ENCODE data around the gene TTC6.

TTC6 gene

DNA sequence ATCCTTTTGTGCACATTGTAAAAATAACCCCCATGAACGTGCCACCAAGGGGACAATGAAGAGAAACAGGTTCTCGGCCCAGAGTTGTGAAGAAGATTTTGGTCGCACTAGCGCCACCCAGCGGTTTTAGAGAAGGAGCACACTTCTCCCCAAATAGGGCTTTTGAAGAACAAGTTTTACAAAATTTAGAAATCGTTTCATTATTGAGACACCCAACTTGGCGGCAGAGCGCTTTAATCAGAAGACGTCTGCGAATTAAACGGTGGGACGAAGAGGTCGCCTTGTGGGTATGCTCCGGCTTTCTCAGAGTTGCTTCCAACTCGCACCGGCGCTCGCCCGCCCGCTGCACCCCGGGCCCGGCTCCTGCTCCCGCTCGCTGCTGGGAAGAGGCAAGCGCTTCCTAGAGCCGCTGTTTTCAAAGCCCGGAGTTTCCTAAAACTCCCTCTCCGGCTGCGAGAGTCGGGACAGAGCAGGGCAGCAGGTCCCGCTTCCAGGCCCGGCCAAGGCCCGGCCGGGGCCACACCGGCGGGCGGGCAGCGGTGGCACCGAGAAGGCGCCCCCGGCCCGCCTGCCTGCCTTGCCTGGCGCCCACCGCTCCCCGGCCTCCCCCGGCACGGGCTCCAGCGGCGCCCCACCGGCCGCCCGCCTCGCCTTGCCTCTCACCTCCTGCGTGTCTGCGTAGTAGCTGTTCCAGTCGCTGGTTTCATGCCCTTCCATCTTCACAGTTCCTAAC, 1.0 kb upstream of the TTC6 start:
- H3K4me1 ChIP-seq (ENCODE audit: control insufficient read depth, insufficient read depth, low read length): peaks cover 13% of the 10 kb centered on the region
- peak overlapping the region; percentile 97 for H3K4me2 ChIP-seq (ENCODE audit: low read length)
- peak overlapping the region; percentile 71 for H3K4me3 ChIP-seq (ENCODE audit: low read length)
- H3K9ac ChIP-seq (ENCODE audit: low read depth, low read length): peak overlapping the region; percentile 11
- peaks cover 87% of the 10 kb centered on the region for H3K27me3 ChIP-seq (ENCODE audit: control insufficient read depth, insufficient read depth, low read length)
- no peaks in the 10 kb centered on the region for H3K36me3 ChIP-seq (ENCODE audit: insufficient read depth, low read length)
- peaks cover 2% of the 10 kb centered on the region for H3K9me3 ChIP-seq (replicated peaks; ENCODE audit: low read length)

DNA sequence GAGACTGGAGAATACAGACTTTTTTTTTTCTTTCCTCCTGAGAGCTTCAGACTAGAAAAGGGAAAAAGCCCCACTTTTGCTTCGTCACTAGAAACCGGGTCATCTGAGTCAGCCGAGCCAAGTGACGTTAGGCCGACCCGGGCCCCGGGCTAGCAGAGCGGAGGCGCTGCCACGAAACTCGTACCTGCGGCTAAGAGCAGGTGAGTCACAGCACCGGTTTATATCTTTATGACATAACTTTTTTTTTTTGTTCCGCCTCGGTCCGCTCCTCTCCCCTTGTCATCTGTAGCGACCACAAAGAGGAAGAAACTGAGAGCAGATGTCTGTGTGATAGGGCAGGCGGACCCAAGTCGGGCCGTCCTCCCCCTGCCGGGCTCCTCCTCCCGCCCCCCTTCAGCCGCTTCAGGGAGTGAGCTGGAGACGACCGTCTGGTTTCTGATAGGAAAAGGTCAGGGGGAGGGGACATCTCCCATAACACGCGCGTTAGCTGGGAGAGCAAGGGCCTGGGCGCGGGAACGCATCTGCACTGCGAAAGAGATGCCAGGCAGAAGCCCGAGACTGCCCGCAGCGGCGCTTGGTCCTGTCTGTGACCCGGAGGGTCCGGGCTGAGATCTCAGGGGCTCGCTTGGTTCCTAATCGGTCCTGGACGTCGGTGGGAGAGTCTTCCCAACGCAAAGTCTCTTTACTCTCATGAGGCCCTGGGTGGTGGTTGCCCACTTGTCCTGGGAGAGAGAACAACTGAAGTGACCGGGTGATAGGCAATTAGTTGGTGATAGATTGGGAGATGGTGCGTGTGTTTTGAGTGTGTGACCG, 586 bp downstream of the TTC6 start:
- Histone ChIP-seq H3K4me2 (ENCODE audit: low read length) (peak overlapping the region; percentile 97), H3K4me3 (ENCODE audit: low read length) (peak overlapping the region; percentile 71), H3K27me3 (ENCODE audit: control insufficient read depth, insufficient read depth, low read length) (peaks cover 87% of the 10 kb centered on the region), H3K4me1 (ENCODE audit: control insufficient read depth, insufficient read depth, low read length) (peaks cover 13% of the 10 kb centered on the region), H3K36me3 (ENCODE audit: insufficient read depth, low read length) (no peaks in the 10 kb centered on the region), H3K9ac (ENCODE audit: low read depth, low read length) (no peak overlapping the region), H3K9me3 (replicated peaks; ENCODE audit: low read length) (peaks cover 2% of the 10 kb centered on the region)

DNA sequence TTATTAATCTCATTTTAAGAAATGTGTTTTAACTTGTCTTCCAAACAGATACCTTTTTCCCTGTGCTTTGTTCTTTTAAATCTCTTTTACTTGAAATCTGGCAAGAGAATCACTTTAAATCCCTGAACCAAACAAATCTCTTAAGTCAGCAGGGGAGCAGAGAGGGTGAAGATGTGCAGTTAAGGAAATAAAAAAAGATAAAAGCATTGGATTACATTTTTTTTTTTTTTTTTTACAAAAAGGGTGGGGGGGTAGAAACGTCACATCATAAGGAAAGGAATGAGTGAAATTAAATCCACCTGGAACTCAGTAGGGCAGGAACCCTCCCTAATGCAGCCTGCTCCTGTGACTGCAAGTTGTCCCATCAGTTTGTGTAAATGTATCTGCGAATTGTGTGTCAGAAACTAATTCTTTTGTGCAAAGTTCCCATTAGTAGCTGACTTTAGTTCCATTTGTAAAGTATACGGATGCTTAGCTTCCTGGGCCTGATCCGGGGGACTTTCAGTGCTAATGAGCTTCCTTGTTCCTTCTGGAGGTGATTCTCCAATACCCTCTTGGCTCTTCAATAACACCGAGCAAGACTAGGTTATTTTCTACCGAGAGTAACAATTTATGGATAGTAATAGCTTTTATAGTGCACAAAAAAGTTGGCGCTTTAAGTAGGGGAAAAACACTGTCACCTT, 1.5 kb downstream of the TTC6 start:
- Histone ChIP-seq H3K4me3 (ENCODE audit: low read length) (no peak overlapping the region), H3K36me3 (ENCODE audit: insufficient read depth, low read length) (no peaks in the 10 kb centered on the region), H3K27me3 (ENCODE audit: control insufficient read depth, insufficient read depth, low read length) (peaks cover 87% of the 10 kb centered on the region), H3K4me2 (ENCODE audit: low read length) (no peak overlapping the region), H3K4me1 (ENCODE audit: control insufficient read depth, insufficient read depth, low read length) (peaks cover 13% of the 10 kb centered on the region), H3K9me3 (replicated peaks; ENCODE audit: low read length) (peaks cover 2% of the 10 kb centered on the region), H3K9ac (ENCODE audit: low read depth, low read length) (no peak overlapping the region)

DNA sequence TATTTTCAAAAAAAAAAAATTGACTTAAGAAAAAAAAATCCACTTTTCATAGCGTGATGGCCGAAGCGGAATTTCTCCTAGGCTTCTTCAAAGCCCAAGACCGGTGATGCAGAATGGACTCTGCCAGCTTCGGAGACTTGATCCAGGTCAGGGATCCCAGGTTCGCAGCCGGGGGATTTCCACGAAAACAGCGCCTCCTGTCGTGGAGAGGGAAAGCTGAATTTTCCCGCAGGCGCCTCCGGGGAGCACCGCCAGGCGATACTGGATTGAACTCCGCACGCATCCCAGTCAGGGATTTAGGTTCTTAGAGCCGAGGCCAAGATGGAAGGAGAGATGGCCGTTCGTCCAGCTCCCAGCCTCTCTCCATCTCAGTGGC, 2.1 kb downstream of the TTC6 start:
- Histone ChIP-seq H3K27me3 (ENCODE audit: control insufficient read depth, insufficient read depth, low read length) (peaks cover 87% of the 10 kb centered on the region), H3K9ac (ENCODE audit: low read depth, low read length) (no peak overlapping the region), H3K4me1 (ENCODE audit: control insufficient read depth, insufficient read depth, low read length) (peaks cover 13% of the 10 kb centered on the region), H3K36me3 (ENCODE audit: insufficient read depth, low read length) (no peaks in the 10 kb centered on the region), H3K4me3 (ENCODE audit: low read length) (no peak overlapping the region), H3K9me3 (replicated peaks; ENCODE audit: low read length) (peaks cover 2% of the 10 kb centered on the region), H3K4me2 (ENCODE audit: low read length) (peak overlapping the region; percentile 60)

DNA sequence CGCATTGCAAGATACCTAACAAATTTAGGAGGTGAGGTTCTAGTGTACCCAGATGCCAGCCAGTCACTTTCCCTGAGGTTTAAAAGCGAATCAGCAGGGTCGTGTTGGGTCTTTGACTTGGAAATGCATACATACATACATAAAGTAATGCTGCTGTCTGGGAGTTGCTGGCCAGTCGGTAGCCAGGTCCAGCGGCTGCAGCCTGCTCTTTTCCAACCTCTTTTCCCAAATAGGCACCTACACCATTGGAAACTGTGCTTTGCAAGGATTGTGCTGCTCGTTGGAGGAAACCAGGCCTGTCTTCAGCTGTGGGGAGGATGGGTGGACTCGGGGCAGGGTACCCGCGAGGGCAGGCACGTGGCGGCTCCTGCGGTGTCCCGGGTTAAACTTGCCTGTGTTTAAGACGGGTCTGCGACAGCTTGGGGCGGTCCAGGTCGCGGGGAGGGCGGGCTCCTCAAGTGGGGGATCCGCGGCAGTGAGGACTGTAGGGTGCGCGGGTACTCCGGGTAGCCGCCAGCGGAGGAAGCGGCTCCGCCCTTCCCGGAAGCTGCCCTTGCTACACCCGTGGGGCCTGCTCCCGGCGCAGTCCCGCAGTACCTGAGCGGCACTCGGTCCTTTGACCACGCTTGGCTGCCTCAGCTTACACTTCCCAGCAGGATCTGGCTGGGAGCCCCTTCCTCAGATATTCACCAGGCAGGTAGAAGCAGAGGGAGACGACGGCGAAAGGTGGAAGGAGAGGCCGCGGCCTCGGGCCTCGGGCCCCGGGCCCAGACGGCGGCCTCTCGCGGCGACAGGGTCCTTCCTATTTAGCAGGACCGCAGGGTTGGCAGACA, 2.7 kb downstream of the TTC6 start:
- Histone ChIP-seq H3K36me3 (ENCODE audit: insufficient read depth, low read length) (no peaks in the 10 kb centered on the region), H3K27me3 (ENCODE audit: control insufficient read depth, insufficient read depth, low read length) (peaks cover 87% of the 10 kb centered on the region), H3K4me1 (ENCODE audit: control insufficient read depth, insufficient read depth, low read length) (peaks cover 13% of the 10 kb centered on the region), H3K9ac (ENCODE audit: low read depth, low read length) (no peak overlapping the region), H3K4me3 (ENCODE audit: low read length) (peak overlapping the region; percentile 41), H3K9me3 (replicated peaks; ENCODE audit: low read length) (peaks cover 2% of the 10 kb centered on the region), H3K4me2 (ENCODE audit: low read length) (peak overlapping the region; percentile 60)

DNA sequence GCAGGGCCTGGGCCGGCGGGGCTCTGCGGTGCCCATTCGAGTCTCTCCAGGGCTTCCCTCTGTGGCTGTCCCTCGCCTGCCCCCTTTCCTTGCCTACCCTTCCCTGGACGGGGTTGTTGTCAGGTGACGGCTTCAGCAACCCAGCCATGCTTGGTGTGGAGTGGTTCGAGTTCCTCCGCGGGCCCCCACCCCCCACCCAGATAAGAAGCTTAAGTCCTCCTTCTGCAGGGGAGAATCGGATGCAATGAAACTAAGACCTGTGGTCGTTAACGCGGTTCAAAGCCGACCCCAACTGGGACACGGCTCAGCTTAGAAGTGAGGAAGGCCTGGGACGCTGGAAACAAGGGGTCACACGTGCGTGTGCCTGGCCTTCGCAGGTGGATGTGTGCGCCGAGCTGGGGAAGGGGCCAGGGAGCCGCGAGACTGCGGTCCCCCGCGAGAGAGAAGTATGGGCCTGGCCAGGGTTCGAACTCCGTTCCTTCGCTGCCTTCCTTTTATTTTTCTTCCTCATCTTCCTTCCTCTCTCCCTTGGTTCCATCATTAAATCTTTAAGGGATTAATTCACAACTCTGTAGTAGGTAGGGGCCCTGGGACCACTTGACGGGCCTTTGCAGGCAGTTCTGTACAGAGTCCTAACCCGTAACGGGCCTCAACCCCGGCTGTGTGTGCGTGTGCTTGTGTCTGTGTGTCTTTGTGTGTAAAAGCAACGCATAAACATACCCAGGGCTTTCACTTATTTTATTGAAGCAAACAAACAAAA, 3.5 kb downstream of the TTC6 start:
- Histone ChIP-seq H3K9ac (ENCODE audit: low read depth, low read length) (no peak overlapping the region), H3K36me3 (ENCODE audit: insufficient read depth, low read length) (no peaks in the 10 kb centered on the region), H3K4me3 (ENCODE audit: low read length) (no peak overlapping the region), H3K4me2 (ENCODE audit: low read length) (peak overlapping the region; percentile 70), H3K27me3 (ENCODE audit: control insufficient read depth, insufficient read depth, low read length) (peaks cover 87% of the 10 kb centered on the region), H3K9me3 (replicated peaks; ENCODE audit: low read length) (peaks cover 2% of the 10 kb centered on the region), H3K4me1 (ENCODE audit: control insufficient read depth, insufficient read depth, low read length) (peaks cover 11% of the 10 kb centered on the region)

DNA sequence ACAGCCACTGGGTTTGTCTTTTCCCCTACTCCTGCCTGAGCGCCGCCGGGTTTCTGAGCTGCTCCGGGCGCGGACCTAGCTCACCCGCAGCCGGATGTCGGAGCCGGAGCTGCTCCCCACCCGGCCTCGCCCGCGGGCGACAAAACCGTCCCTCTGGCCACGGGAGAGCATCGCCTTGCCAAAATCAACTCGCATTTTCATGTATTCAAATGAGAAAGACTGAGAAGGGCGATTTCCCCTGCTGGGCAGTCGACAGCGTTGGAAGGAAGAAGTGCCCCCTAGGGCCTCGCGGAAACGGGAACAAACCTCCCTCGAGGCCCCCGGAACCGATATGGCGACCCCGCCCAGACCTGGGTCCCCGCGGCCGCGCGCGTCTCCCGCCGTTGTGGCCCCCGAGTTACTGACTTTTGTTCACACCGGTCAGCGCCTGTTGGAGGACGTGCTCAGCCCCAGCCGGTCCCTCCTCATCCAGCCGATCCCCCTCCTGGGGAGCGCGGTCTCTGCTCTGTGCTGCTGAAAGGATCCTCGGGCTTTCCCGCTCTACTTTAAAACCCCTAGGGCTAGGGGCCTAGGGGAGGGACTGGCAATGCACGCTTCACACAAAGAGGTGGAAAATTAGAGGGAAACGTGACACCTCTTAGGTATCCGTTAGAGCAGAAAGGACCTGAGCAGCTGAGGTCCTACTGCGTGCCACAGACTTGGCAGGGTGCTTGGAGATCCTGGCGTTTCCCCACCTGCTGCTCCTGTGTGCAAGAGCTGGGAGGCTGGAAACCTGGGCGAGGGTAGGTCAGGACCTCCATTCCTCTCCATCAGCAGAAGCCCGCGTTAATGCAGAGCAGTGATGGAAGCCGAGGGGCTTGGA, 4.3 kb downstream of the TTC6 start:
- peaks cover 10% of the 10 kb centered on the region for H3K4me1 ChIP-seq (ENCODE audit: control insufficient read depth, insufficient read depth, low read length)
- peaks cover 93% of the 10 kb centered on the region for H3K27me3 ChIP-seq (ENCODE audit: control insufficient read depth, insufficient read depth, low read length)
- peak overlapping the region; percentile 12 for H3K4me3 ChIP-seq (ENCODE audit: low read length)
- H3K36me3 ChIP-seq (ENCODE audit: insufficient read depth, low read length): no peaks in the 10 kb centered on the region
- peaks cover 2% of the 10 kb centered on the region for H3K9me3 ChIP-seq (replicated peaks; ENCODE audit: low read length)
- peak overlapping the region; percentile 70 for H3K4me2 ChIP-seq (ENCODE audit: low read length)
- H3K9ac ChIP-seq (ENCODE audit: low read depth, low read length): no peak overlapping the region

DNA sequence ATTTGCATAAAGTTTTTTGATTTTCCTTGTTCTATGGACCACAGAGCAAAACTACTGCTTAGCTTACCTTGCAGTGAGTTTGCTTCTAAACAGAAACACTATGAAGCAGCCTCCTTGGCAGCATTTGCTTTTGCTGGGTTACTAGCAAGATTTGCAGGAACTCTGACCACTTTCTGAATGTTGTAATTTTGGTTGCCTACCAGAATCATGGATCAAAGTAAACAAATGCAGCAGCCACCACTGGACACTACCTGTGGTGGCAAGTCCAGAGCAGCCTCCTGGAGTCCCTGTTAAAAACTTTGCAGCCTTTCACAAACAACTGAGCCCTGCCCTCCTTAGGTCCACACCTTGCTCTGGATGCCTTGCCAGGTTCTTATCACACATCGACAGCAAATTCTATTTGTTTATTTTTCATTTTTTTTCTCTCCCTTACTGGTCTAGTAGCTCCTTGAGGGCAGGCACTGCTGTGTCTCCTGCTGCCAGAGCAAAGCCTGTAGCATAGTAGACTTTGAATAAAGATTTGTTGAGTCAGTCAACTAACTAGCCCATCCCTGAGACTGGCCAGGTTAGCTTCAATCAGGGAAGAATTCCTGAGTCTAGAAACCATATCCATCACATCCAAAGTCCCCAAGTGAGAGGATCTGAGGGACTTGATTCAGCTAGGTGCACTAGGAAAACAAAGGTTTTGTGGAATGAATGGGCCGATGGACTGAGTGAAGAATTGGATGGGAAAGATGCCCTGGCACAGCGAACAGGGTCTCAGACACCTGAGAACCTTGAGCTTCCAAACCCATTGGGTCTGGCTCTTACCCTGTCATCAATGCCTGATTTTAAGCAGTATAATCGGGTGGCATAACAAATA, 5.7 kb downstream of the TTC6 start:
- H3K36me3 ChIP-seq (ENCODE audit: insufficient read depth, low read length): no peaks in the 10 kb centered on the region
- H3K4me2 ChIP-seq (ENCODE audit: low read length): no peak overlapping the region
- H3K9ac ChIP-seq (ENCODE audit: low read depth, low read length): no peak overlapping the region
- H3K9me3 ChIP-seq (replicated peaks; ENCODE audit: low read length): peaks cover 2% of the 10 kb centered on the region
- peaks cover 99% of the 10 kb centered on the region for H3K27me3 ChIP-seq (ENCODE audit: control insufficient read depth, insufficient read depth, low read length)
- H3K4me1 ChIP-seq (ENCODE audit: control insufficient read depth, insufficient read depth, low read length): peaks cover 4% of the 10 kb centered on the region
- no peak overlapping the region for H3K4me3 ChIP-seq (ENCODE audit: low read length)

DNA sequence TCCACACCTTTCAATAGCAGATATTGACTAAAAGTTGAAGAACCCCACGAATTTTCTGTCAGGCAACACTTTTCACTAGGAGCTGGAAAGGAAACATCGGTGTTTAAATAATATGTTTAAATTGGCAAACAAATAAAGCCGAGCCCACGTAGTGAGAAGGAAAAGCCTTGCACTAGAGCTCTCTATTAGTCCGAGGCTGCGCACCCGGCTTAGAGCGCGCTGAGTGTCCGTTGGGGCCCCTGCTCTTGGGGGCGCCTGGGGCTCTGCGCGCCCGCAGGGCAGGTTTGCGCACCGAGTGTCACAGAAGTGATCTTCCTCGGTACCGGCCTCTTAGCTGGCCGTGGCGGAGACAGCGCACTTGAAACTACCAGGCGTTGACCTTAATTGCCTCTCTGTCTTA, 6.4 kb downstream of the TTC6 start:
- Histone ChIP-seq H3K4me2 (ENCODE audit: low read length) (no peak overlapping the region), H3K36me3 (ENCODE audit: insufficient read depth, low read length) (no peaks in the 10 kb centered on the region), H3K4me1 (ENCODE audit: control insufficient read depth, insufficient read depth, low read length) (peaks cover 3% of the 10 kb centered on the region), H3K27me3 (ENCODE audit: control insufficient read depth, insufficient read depth, low read length) (peaks cover 99% of the 10 kb centered on the region), H3K9ac (ENCODE audit: low read depth, low read length) (no peak overlapping the region), H3K4me3 (ENCODE audit: low read length) (no peak overlapping the region), H3K9me3 (replicated peaks; ENCODE audit: low read length) (peaks cover 2% of the 10 kb centered on the region)

Data from skeletal muscle satellite cell (primary cell).